OCI-LY7 (cell line): ENCODE results near the gene THSD7B. TPM values are rescaled to one million over a fixed set of nuclear protein-coding genes. Genes with fewer than 3 reads are reported as not detected.

Experiments used
- BruUV-seq: library from RNA; stranded (reverse); fragments of 400-500 nt; replicated peaks from 2 replicates; lab custom pipeline; 2021; lab: Mats Ljungman, UMichigan
- CTCF ChIA-PET: fragments of 300-600 bp; sonication (Branson Sonifier 250); formaldehyde crosslinking; loops from one replicate; lab custom pipeline; 2022; ENCODE audit warnings: antibody characterized with exemption; ENCODE audit not compliant: unreplicated experiment; lab: Charles Lee
- POLR2A ChIA-PET: fragments of 300-600 bp; sonication (Branson Sonifier 250); formaldehyde crosslinking; loops from one replicate; lab custom pipeline; 2022; ENCODE audit warnings: antibody characterized with exemption; lab: Charles Lee
- DNase-seq: peaks from one replicate; pipeline ENCODE4 v3.0.0-alpha.2; 2015; ENCODE audit warnings: low spot score
- H2AFZ ChIP-seq: fragments of 200-600 bp; sonication (generic), shearing (Covaris generic); 2 replicates; pipeline ENCODE4 v1.6.1; 2014; ENCODE audit warnings: mild to moderate bottlenecking, antibody characterized with exemption, low read length, moderate library complexity
- H3K27ac ChIP-seq: fragments of 200-600 bp; sonication (generic); 2 replicates; pipeline ENCODE4 v1.5.1; 2014; ENCODE audit warnings: mixed run types, low read depth, mild to moderate bottlenecking, moderate library complexity, low read length, inconsistent platforms; ENCODE audit not compliant: poor library complexity, severe bottlenecking
- H3K36me3 ChIP-seq: fragments of 200-600 bp; sonication (generic); 2 replicates; pipeline ENCODE4 v1.6.1; 2014; ENCODE audit warnings: mild to moderate bottlenecking, antibody characterized with exemption, low read length, moderate library complexity, mixed read lengths; ENCODE audit not compliant: insufficient read depth
- H3K4me1 ChIP-seq: fragments of 200-600 bp; sonication (generic); 2 replicates; pipeline ENCODE4 v1.5.1; 2014; ENCODE audit warnings: mild to moderate bottlenecking, low read length; ENCODE audit not compliant: insufficient read depth, poor library complexity, severe bottlenecking
- H3K4me2 ChIP-seq: fragments of 200-600 bp; sonication (generic); 2 replicates; pipeline ENCODE4 v1.6.1; 2014; ENCODE audit warnings: mild to moderate bottlenecking, low read length
- H3K4me3 ChIP-seq: fragments of 200-600 bp; sonication (generic); 2 replicates; pipeline ENCODE4 v1.5.1; 2014; ENCODE audit warnings: mild to moderate bottlenecking, low read depth, low read length; ENCODE audit not compliant: poor library complexity, severe bottlenecking
- H3K79me2 ChIP-seq: fragments of 200-600 bp; sonication (generic); 2 replicates; pipeline ENCODE4 v1.6.1; 2016; ENCODE audit warnings: low read depth, mild to moderate bottlenecking, low read length, moderate library complexity, mixed read lengths; ENCODE audit not compliant: insufficient read depth
- H3K9me2 ChIP-seq: fragments of 200-600 bp; sonication (generic); 2 replicates; pipeline ENCODE4 v1.6.1; 2016; ENCODE audit warnings: mild to moderate bottlenecking, low read length, mixed read lengths; ENCODE audit not compliant: insufficient read depth
- H3K9me3 ChIP-seq: fragments of 200-600 bp; sonication (generic); 2 replicates; pipeline ENCODE4 v1.6.1; 2014; ENCODE audit warnings: mild to moderate bottlenecking, mixed run types, low read length, mixed read lengths
- H4K20me1 ChIP-seq: fragments of 200-600 bp; sonication (generic); 2 replicates; pipeline ENCODE4 v1.6.1; 2014; ENCODE audit warnings: mild to moderate bottlenecking, antibody characterized with exemption, low read length, moderate library complexity, mixed read lengths; ENCODE audit not compliant: insufficient read depth
- CTCF ChIP-seq: fragments of 200-600 bp; sonication (generic); conservative IDR thresholded peaks from 2 replicates; pipeline ENCODE4 v1.5.1; 2014; ENCODE audit warnings: mild to moderate bottlenecking, antibody characterized with exemption, low read length, moderate library complexity, mixed read lengths
- EZH2phosphoT487 ChIP-seq: fragments of 200-600 bp; sonication (generic); IDR thresholded peaks from 2 replicates; pipeline ENCODE4 v1.6.1; 2018; ENCODE audit warnings: low read depth, borderline replicate concordance, mild to moderate bottlenecking, mixed run types, antibody characterized with exemption, low read length, moderate library complexity, mixed read lengths
- intact Hi-C: fragments of 100-400 bp; cut with micrococcal nuclease; formaldehyde crosslinking; loops from one replicate; pipeline ENCODE4 v1.10.0; 2022; ENCODE audit not compliant: unreplicated experiment
- total RNA-seq, 2 experiments: library from RNA; depleted of rRNA in 1 of 2; stranded (reverse); fragments of >200 nt in 1 of 2; shearing (Covaris generic) in 1 of 2; gene quantifications; 2 replicates each; pipeline ENCODE4 v1.2.3, GENCODE V29; 2014 to 2022

THSD7B gene
- total RNA-seq, 2 experiments from 2014 or later: 1.8 TPM

DNA sequence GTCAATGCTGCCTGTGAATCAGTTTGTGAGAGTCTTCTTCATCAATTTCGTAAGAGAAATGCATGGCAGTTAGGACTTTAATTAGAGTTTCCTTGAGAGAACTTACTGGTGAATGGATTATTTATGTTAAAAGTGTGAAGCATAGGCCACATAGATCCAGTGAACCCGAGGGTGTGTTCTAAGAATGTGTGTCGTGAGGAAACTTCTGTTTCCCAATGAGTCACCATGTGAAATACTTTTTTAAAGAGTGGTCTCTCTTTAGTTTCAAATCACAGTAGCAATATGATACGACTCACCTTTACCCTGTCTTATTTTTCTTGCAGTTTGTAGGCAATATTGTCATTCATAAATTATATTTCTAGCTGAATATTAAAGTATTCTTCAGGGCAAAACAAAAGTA lies 18.5 kb downstream of the THSD7B start:
- Histone ChIP-seq H2AFZ (no peak overlapping the region), H3K9me3 (no peaks in the 10 kb centered on the region), H4K20me1 (no peaks in the 10 kb centered on the region), H3K4me1 (no peaks in the 10 kb centered on the region), H3K27ac (no peak overlapping the region), H3K36me3 (no peaks in the 10 kb centered on the region), H3K4me3 (no peak overlapping the region), H3K9me2 (no peaks in the 10 kb centered on the region), H3K79me2 (no peaks in the 10 kb centered on the region), H3K4me2 (no peak overlapping the region)
- intact Hi-C loops: no loop called here
- ChIA-PET CTCF (no interaction called here), POLR2A (interaction anchor here (0.6 kb wide), 1 partner anchor 80 kb away, joined by 3 read pairs; no protein-coding TSS in a partner anchor)
- DNase-seq: no peak
- no TSS peak for BruUV-seq
- TF ChIP-seq CTCF (no peak), EZH2phosphoT487 (no peak)

DNA sequence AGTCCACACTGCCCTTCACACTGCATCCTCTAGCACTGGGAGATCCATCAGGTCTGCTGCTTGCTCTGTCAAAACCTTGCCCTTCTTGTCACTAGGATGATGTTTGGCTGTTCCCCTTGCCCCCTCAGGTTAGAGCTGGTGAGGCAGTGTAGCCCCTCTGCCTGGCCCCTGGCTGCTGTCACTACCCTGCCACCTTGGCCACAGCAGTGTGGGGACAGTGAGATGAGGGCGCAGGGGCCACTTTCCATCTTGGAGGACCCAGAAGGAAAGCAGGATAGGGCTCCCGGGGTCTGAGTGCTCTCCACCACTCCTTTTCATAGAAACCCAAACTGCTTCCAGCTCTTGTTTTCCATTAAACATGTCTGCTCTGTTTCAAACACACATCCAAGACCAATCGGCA lies 19.9 kb downstream of the THSD7B start:
- no peaks in the 10 kb centered on the region for H3K4me1 ChIP-seq
- POLR2A ChIA-PET: no interaction called here
- no peaks in the 10 kb centered on the region for H3K79me2 ChIP-seq
- H3K4me2 ChIP-seq: no peak overlapping the region
- H3K27ac ChIP-seq: no peak overlapping the region
- no peaks in the 10 kb centered on the region for H3K9me2 ChIP-seq
- no peak for DNase-seq
- no peaks in the 10 kb centered on the region for H3K9me3 ChIP-seq
- H3K4me3 ChIP-seq: no peak overlapping the region
- no TSS peak for BruUV-seq
- H2AFZ ChIP-seq: no peak overlapping the region
- H4K20me1 ChIP-seq: no peaks in the 10 kb centered on the region
- intact Hi-C loops: no loop called here
- CTCF ChIA-PET: no interaction called here
- TF ChIP-seq CTCF (no peak), EZH2phosphoT487 (no peak)
- H3K36me3 ChIP-seq: no peaks in the 10 kb centered on the region

DNA sequence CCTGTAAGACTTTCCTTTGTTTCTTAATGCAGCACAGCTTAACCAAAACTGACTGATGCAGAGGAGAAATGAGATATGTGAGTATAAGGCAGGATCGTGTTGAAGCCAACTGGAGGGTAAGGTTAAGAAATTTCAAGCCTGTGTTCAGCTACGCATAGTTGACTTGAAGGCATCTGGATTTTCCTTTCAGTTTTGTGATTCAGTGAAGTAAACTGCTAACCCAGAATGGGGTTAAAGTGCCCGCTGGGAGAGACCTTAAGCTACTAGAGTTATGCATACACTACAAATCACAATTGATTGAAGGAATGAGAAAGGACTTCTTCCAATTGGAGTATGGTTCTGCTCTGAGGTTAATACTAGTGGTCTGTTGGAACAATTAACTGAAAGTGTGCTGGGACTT lies 22.6 kb downstream of the THSD7B start:
- ChIA-PET CTCF (no interaction called here), POLR2A (interaction anchor here (1.4 to 1.6 kb wide), 2 partner anchors 12 to 13 kb away, joined by 3 to 4 read pairs; no protein-coding TSS in a partner anchor)
- no TSS peak for BruUV-seq
- H3K4me2 ChIP-seq: no peak overlapping the region
- H3K4me3 ChIP-seq: no peak overlapping the region
- H3K79me2 ChIP-seq: no peaks in the 10 kb centered on the region
- intact Hi-C loops: no loop called here
- no peaks in the 10 kb centered on the region for H4K20me1 ChIP-seq
- H3K9me2 ChIP-seq: no peaks in the 10 kb centered on the region
- no peak overlapping the region for H2AFZ ChIP-seq
- no peaks in the 10 kb centered on the region for H3K9me3 ChIP-seq
- no peak for DNase-seq
- no peaks in the 10 kb centered on the region for H3K4me1 ChIP-seq
- no peak for TF ChIP-seq CTCF
- TF ChIP-seq EZH2phosphoT487: no peak
- H3K36me3 ChIP-seq: no peaks in the 10 kb centered on the region
- H3K27ac ChIP-seq: no peak overlapping the region
